HCT116 (cell line): ENCODE data around the gene INTS2. TPM values are rescaled to one million over a fixed set of nuclear protein-coding genes. Genes with fewer than 3 reads are reported as not detected.

Experiments used
- ATAC-seq: fragments of 200-7000 bp; cut with Tn5 transposase; 2 replicates; pipeline ENCODE4 v1.9.1; 2020; ENCODE audit warnings: mild to moderate bottlenecking, moderate library complexity
- BruUV-seq: library from RNA; stranded (reverse); fragments of 400-500 nt; replicated peaks from 2 replicates; lab custom pipeline; 2021; lab: Mats Ljungman, UMichigan
- CTCF ChIA-PET: fragments of 300-600 bp; sonication (Branson Sonifier 250); formaldehyde crosslinking; loops from one replicate; lab custom pipeline; 2021; ENCODE audit warnings: antibody characterized with exemption; lab: Charles Lee
- POLR2A ChIA-PET: fragments of 300-600, 350-600 bp; sonication (Branson Sonifier 250); formaldehyde crosslinking; loops from one replicate; lab custom pipeline; 2021; ENCODE audit warnings: antibody characterized with exemption; lab: Charles Lee
- RAD21 ChIA-PET, 2 experiments: fragments of 300-600 bp; sonication (Branson Sonifier 250); formaldehyde crosslinking; loops; one replicate each; lab custom pipeline; 2023; ENCODE audit warnings: low total read pairs in 2 of 2; ENCODE audit not compliant: uncharacterized antibody in 2 of 2, unreplicated experiment in 2 of 2, low non-redundant PET in 1 of 2; lab: Charles Lee
- DNase-seq: peaks from one replicate; pipeline ENCODE4 v3.0.0-alpha.2; 2010; ENCODE audit warnings: low read depth, low spot score
- H2AFZ ChIP-seq: fragments of 200-600 bp; shearing (Covaris generic), sonication (generic); 2 replicates; pipeline ENCODE4 v1.6.1; 2017; ENCODE audit warnings: low read depth, mixed run types, mixed read lengths, antibody characterized with exemption, low read length; ENCODE audit not compliant: poor library complexity, severe bottlenecking
- H3K27ac ChIP-seq: 2 replicates; pipeline ENCODE4 v1.5.1; 2012; ENCODE audit warnings: low read depth, low read length
- H3K27me3 ChIP-seq: fragments of 200-600 bp; sonication (generic); 2 replicates; pipeline ENCODE4 v1.6.1; 2016; ENCODE audit warnings: mixed run types, low read length, mixed read lengths; ENCODE audit not compliant: insufficient read depth
- H3K36me3 ChIP-seq, 2 experiments: fragments of 200-500 bp in 1 of 2; fragments of 200-600 bp in 1 of 2; sonication (Bioruptor generic) in 1 of 2; sonication (generic) in 1 of 2; 2 replicates each; pipeline versions ENCODE4 v1.5.1 to v1.6.1; 2014 to 2016; ENCODE audit warnings: low read length in 2 of 2, inconsistent platforms in 1 of 2, mixed read lengths in 1 of 2, mixed run types in 1 of 2; ENCODE audit not compliant: insufficient read depth in 2 of 2, control insufficient read depth in 1 of 2
- H3K4me1 ChIP-seq, 2 experiments: fragments of 200-600 bp in 1 of 2; sonication (generic) in 1 of 2; 2 replicates each; pipeline versions ENCODE4 v1.5.1 to v1.6.1; 2012 to 2017; ENCODE audit warnings: low read length in 2 of 2, inconsistent platforms in 1 of 2, mild to moderate bottlenecking in 1 of 2, mixed read lengths in 1 of 2, mixed run types in 1 of 2, moderate library complexity in 1 of 2; ENCODE audit not compliant: insufficient read depth in 2 of 2, control insufficient read depth in 1 of 2
- H3K4me2 ChIP-seq: fragments of 200-600 bp; sonication (generic); 2 replicates; pipeline ENCODE4 v1.6.1; 2017; ENCODE audit warnings: mixed run types, low read length, mixed read lengths
- H3K4me3 ChIP-seq, 2 experiments: fragments of 200-600 bp in 1 of 2; sonication (generic) in 1 of 2; replicated peaks in 1 of 2; 2 replicates each; pipeline ENCODE4 v1.5.1; 2011 to 2016; ENCODE audit warnings: low read length in 2 of 2, control low read depth in 1 of 2, low read depth in 1 of 2, mild to moderate bottlenecking in 1 of 2, mixed read lengths in 1 of 2, mixed run types in 1 of 2
- H3K79me2 ChIP-seq: fragments of 200-600 bp; sonication (generic); 2 replicates; pipeline ENCODE4 v1.6.1; 2017; ENCODE audit warnings: mild to moderate bottlenecking, mixed run types, low read length, moderate library complexity, mixed read lengths; ENCODE audit not compliant: insufficient read depth
- H3K9ac ChIP-seq: fragments of 200-600 bp; sonication (generic); 2 replicates; pipeline ENCODE4 v1.6.1; 2016; ENCODE audit warnings: low read length, mixed read lengths
- H3K9me2 ChIP-seq: fragments of 200-600 bp; sonication (generic), shearing (Covaris generic); 2 replicates; pipeline ENCODE4 v1.6.1; 2017; ENCODE audit warnings: mixed run types, mild to moderate bottlenecking, moderate library complexity; ENCODE audit not compliant: insufficient read depth
- H3K9me3 ChIP-seq, 2 experiments: fragments of 200-500 bp in 1 of 2; fragments of 200-600 bp in 1 of 2; sonication (Bioruptor generic) in 1 of 2; sonication (generic) in 1 of 2; 2 replicates each; pipeline ENCODE4 v1.6.1; 2014 to 2017; ENCODE audit warnings: low read length in 2 of 2, mixed read lengths in 2 of 2, inconsistent platforms in 1 of 2, low read depth in 1 of 2, mild to moderate bottlenecking in 1 of 2, mixed run types in 1 of 2, moderate library complexity in 1 of 2; ENCODE audit not compliant: control insufficient read depth in 1 of 2, insufficient read depth in 1 of 2
- H4K20me1 ChIP-seq: fragments of 200-600 bp; sonication (generic), shearing (Covaris generic); 2 replicates; pipeline ENCODE4 v1.6.1; 2017; ENCODE audit warnings: mixed run types, mild to moderate bottlenecking, moderate library complexity; ENCODE audit not compliant: insufficient read depth
- ATF3 ChIP-seq: IDR thresholded peaks from 2 replicates; pipeline ENCODE4 v1.6.1; 2012
- CEBPB ChIP-seq: IDR thresholded peaks from 2 replicates; pipeline ENCODE4 v1.6.1; 2012; ENCODE audit warnings: low read depth
- ELF1 ChIP-seq: IDR thresholded peaks from 2 replicates; pipeline ENCODE4 v1.6.1; 2012; ENCODE audit warnings: low read depth, borderline replicate concordance
- EZH2 ChIP-seq: fragments of 200-600 bp; sonication (generic); IDR thresholded peaks from 2 replicates; pipeline ENCODE4 v1.6.1; 2017; ENCODE audit warnings: antibody characterized with exemption, mixed run types
- JUND ChIP-seq: IDR thresholded peaks from 2 replicates; pipeline ENCODE4 v1.6.1; 2012
- POLR2A ChIP-seq: IDR thresholded peaks from 2 replicates; pipeline ENCODE4 v1.7.0; 2011; ENCODE audit warnings: borderline replicate concordance; ENCODE audit not compliant: insufficient read depth, insufficient read length; ENCODE audit errors: extremely low read depth
- POLR2AphosphoS5 ChIP-seq: IDR thresholded peaks from 2 replicates; pipeline ENCODE4 v1.6.1; 2011; ENCODE audit warnings: mild to moderate bottlenecking, low read depth, low read length, moderate library complexity
- RAD21 ChIP-seq: IDR thresholded peaks from 2 replicates; pipeline ENCODE4 v1.6.1; 2012; ENCODE audit warnings: low read depth, mild to moderate bottlenecking
- SIN3A ChIP-seq: IDR thresholded peaks from 2 replicates; pipeline ENCODE4 v1.6.1; 2012; ENCODE audit warnings: low read depth
- SP1 ChIP-seq: IDR thresholded peaks from 2 replicates; pipeline ENCODE4 v1.6.1; 2012; ENCODE audit warnings: low read depth
- TCF7L2 ChIP-seq: IDR thresholded peaks from 2 replicates; pipeline ENCODE4 v1.7.0; 2011; ENCODE audit warnings: borderline replicate concordance, inconsistent platforms; ENCODE audit not compliant: insufficient read depth, insufficient read length; ENCODE audit errors: extremely low read depth
- ZNF274 ChIP-seq: fragments of 200-500 bp; sonication (Bioruptor generic); IDR thresholded peaks from 2 replicates; pipeline ENCODE4 v1.6.1; 2014; ENCODE audit warnings: mild to moderate bottlenecking, low read depth, low read length, inconsistent platforms
- intact Hi-C: fragments of 100-400 bp; cut with micrococcal nuclease; formaldehyde crosslinking; loops from 2 replicates; pipeline ENCODE4 v1.10.0; 2022
- total RNA-seq: library from RNA; stranded (reverse); gene quantifications from one replicate; pipeline ENCODE4 v1.2.1, GENCODE V29; 2021; ENCODE audit not compliant: unreplicated experiment
- TF ChIP-seq, protein P1 (sequence below): IDR thresholded peaks from 2 replicates; pipeline ENCODE4 v1.6.1; 2012; ENCODE audit warnings: low read depth

The INTS2 gene
- total RNA-seq, 1 experiment from 2014 or later = 40.5 TPM

GRCh38 chr17:61943117-61943516, 15.3 kb upstream of the INTS2 start:
- Histone ChIP-seq H3K4me3 (no peak overlapping the region), H3K27ac (no peak overlapping the region)
- CTCF ChIA-PET = no interaction called here
- no peak for DNase-seq
- TF ChIP-seq SIN3A (no peak), ELF1 (no peak), POLR2AphosphoS5 (no peak), TCF7L2 (no peak), SP1 (no peak), POLR2A (no peak), JUND (no peak), ATF3 (no peak), EZH2 (no peak)
- TF ChIP-seq, all 23 proteins: peak for 0
- ATAC-seq = no peak
- H3K27me3 ChIP-seq = no peaks in the 10 kb centered on the region
- H3K4me2 ChIP-seq = no peak overlapping the region
- H3K9me3 ChIP-seq = no peaks in the 10 kb centered on the region
- intact Hi-C loops = no loop called here
- ChIA-PET RAD21 (no interaction called here), POLR2A (no interaction called here)
- no peaks in the 10 kb centered on the region for H3K4me1 ChIP-seq
- no peak overlapping the region for H2AFZ ChIP-seq
- H3K9ac ChIP-seq = no peak overlapping the region
- no TSS peak for BruUV-seq
- peaks cover 22 to 53% of the 10 kb centered on the region in 2 experiments for H3K36me3 ChIP-seq
- H3K79me2 ChIP-seq = no peaks in the 10 kb centered on the region
- H4K20me1 ChIP-seq = no peaks in the 10 kb centered on the region
- H3K9me2 ChIP-seq = no peaks in the 10 kb centered on the region

GRCh38 chr17:61942085-61942484, 14.3 kb upstream of the INTS2 start:
- Histone ChIP-seq H3K27ac (no peak overlapping the region), H2AFZ (no peak overlapping the region), H3K79me2 (no peaks in the 10 kb centered on the region), H3K36me3 (peaks cover 17 to 44% of the 10 kb centered on the region in 2 experiments; a peak in 3 of 4 replicates), H3K27me3 (no peaks in the 10 kb centered on the region), H3K4me2 (no peak overlapping the region), H3K9me3 (no peaks in the 10 kb centered on the region), H3K9me2 (no peaks in the 10 kb centered on the region), H3K4me1 (no peaks in the 10 kb centered on the region), H4K20me1 (no peaks in the 10 kb centered on the region), H3K9ac (no peak overlapping the region), H3K4me3 (no peak overlapping the region)
- no peak for DNase-seq
- intact Hi-C loops = no loop called here
- ChIA-PET POLR2A (no interaction called here), RAD21 (no interaction called here), CTCF (interaction anchor here (1.4 kb wide), 1 partner anchor 167 kb away, joined by 6 read pairs; no protein-coding TSS in a partner anchor)
- TF ChIP-seq ELF1 (no peak), RAD21 (no peak), TCF7L2 (no peak), POLR2AphosphoS5 (no peak), ZNF274 (no peak), JUND (no peak), SIN3A (no peak), CEBPB (no peak)
- TF ChIP-seq, protein P1, sequence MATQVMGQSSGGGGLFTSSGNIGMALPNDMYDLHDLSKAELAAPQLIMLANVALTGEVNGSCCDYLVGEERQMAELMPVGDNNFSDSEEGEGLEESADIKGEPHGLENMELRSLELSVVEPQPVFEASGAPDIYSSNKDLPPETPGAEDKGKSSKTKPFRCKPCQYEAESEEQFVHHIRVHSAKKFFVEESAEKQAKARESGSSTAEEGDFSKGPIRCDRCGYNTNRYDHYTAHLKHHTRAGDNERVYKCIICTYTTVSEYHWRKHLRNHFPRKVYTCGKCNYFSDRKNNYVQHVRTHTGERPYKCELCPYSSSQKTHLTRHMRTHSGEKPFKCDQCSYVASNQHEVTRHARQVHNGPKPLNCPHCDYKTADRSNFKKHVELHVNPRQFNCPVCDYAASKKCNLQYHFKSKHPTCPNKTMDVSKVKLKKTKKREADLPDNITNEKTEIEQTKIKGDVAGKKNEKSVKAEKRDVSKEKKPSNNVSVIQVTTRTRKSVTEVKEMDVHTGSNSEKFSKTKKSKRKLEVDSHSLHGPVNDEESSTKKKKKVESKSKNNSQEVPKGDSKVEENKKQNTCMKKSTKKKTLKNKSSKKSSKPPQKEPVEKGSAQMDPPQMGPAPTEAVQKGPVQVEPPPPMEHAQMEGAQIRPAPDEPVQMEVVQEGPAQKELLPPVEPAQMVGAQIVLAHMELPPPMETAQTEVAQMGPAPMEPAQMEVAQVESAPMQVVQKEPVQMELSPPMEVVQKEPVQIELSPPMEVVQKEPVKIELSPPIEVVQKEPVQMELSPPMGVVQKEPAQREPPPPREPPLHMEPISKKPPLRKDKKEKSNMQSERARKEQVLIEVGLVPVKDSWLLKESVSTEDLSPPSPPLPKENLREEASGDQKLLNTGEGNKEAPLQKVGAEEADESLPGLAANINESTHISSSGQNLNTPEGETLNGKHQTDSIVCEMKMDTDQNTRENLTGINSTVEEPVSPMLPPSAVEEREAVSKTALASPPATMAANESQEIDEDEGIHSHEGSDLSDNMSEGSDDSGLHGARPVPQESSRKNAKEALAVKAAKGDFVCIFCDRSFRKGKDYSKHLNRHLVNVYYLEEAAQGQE = no peak
- no TSS peak for BruUV-seq
- no peak for ATAC-seq
